ENCODE measurements around the gene CMPK2. TPM values are rescaled to one million over a fixed set of nuclear protein-coding genes. Genes with fewer than 3 reads are reported as not detected.
A peak's percentile ranks its signal among the peaks of the same experiment; 100 is the strongest.

The CMPK2 gene
- total and polyA plus RNA-seq, 9 of the 15 experiments (the other 6 are each of a cell fraction or from before 2014, with no cell fraction given) = 2.6 to 10.5 (median 5.0) TPM

DNA sequence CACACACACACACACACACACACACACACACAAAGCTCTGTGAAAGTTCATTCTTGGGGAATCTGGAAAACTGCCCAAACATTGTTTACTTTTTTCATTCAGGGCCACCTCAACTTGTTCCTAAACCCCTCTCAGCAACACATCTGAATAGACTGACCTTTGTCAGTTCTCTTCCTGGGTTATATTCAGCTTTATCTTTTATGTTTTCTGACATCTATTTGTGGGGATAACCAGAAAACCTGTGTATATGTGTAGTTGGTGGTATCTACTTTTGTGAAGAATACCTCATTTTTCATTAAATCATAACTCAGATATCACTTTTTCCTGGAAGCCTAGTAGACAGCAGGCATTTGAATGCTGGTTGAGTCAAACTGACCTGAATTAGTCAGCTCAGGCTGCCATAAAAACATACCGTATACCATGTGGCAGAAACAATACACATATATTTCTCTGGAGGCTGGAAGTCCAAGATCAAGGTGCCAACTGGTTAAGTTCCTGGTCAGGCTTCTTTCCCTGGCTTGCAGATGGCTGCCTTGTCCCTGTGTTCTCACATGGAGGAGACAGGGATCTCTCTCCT is 40.5 kb upstream of the CMPK2 start:
- H3K36me3 ChIP-seq (ENCODE audit: control insufficient read depth, insufficient read depth, low read length) = no peaks in the 10 kb centered on the region
- no peaks in the 10 kb centered on the region for H3K9me1 ChIP-seq (ENCODE audit: control insufficient read depth, insufficient read depth, low read length)
- no peaks in the 10 kb centered on the region for H4K20me1 ChIP-seq (replicated peaks; ENCODE audit: control insufficient read depth, insufficient read depth, low read length)
- no peak overlapping the region for H3K4me3 ChIP-seq
- no peak overlapping the region for H3K4me2 ChIP-seq (ENCODE audit: insufficient read depth, low read length)
- no peaks in the 10 kb centered on the region for H3K9me3 ChIP-seq (replicated peaks; ENCODE audit: control insufficient read depth, insufficient read depth, low read depth, low read length)
- H3K4me1 ChIP-seq (replicated peaks in 1 of 2; ENCODE audit: control insufficient read depth in 2 of 2, insufficient read depth in 2 of 2, low read length in 2 of 2) = peaks cover 8 to 21% of the 10 kb centered on the region in 2 experiments; a peak in 4 of 5 replicates
- BruUV-seq (replicated peaks) = no TSS peak
- no peak overlapping the region for H3K9ac ChIP-seq (ENCODE audit: insufficient read depth in 1 of 2, low read depth in 2 of 2, low read length in 2 of 2)
- in situ Hi-C loops (cut with MboI) (no loop called here), intact Hi-C loops (cut with micrococcal nuclease) (no loop called here)
- H3K27ac ChIP-seq (ENCODE audit: extremely low read depth, low read depth, low read length) = no peak overlapping the region
- ChIA-PET POLR2A (interaction anchor here (0.7 to 1.7 kb wide), 3 partner anchors 8 to 19 kb away, joined by 3 to 4 read pairs (median 3); no protein-coding TSS in a partner anchor), CTCF (ENCODE audit: low intra/inter-chr PET ratio) (no interaction called here)
- TF ChIP-seq KDM5B (IDR thresholded peaks at IDR 0.05; ENCODE audit: insufficient replicate concordance, low read depth, low read length) (no peak), FOXM1 (IDR thresholded peaks at IDR 0.05; ENCODE audit: low read depth) (no peak), FOXM1 (CRISPR knock-in tag; IDR thresholded peaks at IDR 0.05; ENCODE audit: low read depth) (no peak), NFIC (IDR thresholded peaks at IDR 0.05) (peak; percentile 35; the same call in 1 of the 2 replicates), HNRNPH1 (optimal IDR thresholded peaks at IDR 0.05; ENCODE audit: low read depth, low read length) (no peak), ARID4B (CRISPR knock-in tag; IDR thresholded peaks at IDR 0.05) (no peak)
- no peaks in the 10 kb centered on the region for H3K79me2 ChIP-seq (ENCODE audit: control insufficient read depth, insufficient read depth, low read length)
- FAIRE-seq = no peak
- 19% methylated on average over 1 of the region's 1 CpG for WGBS (ENCODE audit: insufficient coverage, low coverage, missing lambda C conversion rate)
- H2AFZ ChIP-seq (ENCODE audit: low read depth, low read length) = no peak overlapping the region
- peak in 1 of 4 experiments; percentile 1 for DNase-seq (ENCODE audit: extremely low read depth in 1 of 4, low spot score in 3 of 4)
- H3K27me3 ChIP-seq (ENCODE audit: control insufficient read depth in 2 of 2, insufficient read depth in 2 of 2, low read length in 2 of 2) = no peaks in the 10 kb centered on the region
- no peak for ATAC-seq

Data from K562 (cell line).